ENCODE results near the gene RANBP9. TPM values are rescaled to one million over a fixed set of nuclear protein-coding genes. Genes with fewer than 3 reads are reported as not detected.

The RANBP9 gene
- polyA plus RNA-seq, 1 experiment: 14.4 TPM

DNA sequence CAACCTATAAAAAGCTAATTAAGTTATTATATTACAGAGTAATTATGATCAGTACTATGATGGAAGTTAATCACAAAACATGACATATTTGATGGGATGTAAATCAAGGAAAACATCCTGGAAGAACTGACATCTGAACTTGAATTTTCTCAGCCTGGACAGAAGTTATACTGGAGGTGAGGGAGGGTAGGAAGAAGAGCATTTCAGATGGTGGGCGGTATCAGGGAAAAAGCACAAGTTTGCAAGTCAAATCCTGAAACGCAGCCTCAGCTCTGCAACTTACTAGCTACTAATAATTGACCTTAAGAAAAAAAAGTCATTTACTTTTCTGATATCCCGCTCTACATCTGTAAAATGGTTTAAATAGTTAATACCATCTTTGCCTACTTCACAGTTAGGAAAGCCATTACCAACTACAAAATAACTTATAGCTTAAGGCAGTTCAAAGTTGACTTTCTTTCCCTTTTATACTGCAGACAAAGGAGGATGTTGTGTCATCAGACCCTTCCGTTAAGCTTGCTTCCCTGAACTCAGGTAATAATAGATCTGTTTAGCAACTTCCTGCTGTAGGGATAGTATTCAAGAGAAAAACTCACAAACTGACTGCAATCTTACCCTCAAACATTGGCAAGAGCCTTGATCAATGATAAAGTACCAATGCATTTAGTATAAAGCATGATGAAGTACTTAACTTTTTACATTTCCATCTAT lies 75.5 kb downstream of the RANBP9 start:
- POLR2A ChIA-PET: no interaction called here
- TF ChIP-seq CTCF (IDR thresholded peaks at IDR 0.05; ENCODE audit: insufficient read depth, low read depth, low read length): no peak
- Histone ChIP-seq H3K4me3 (ENCODE audit: low read depth, low read length) (no peak overlapping the region), H3K36me3 (ENCODE audit: control insufficient read depth, insufficient read depth, low read length) (peaks cover 2% of the 10 kb centered on the region), H3K27me3 (ENCODE audit: control insufficient read depth, insufficient read depth, low read length) (no peaks in the 10 kb centered on the region)
- DNase-seq (ENCODE audit: low read depth): no peak
- CTCF ChIA-PET: interaction anchor here (1.5 kb wide), 1 partner anchor 12 kb away, joined by 8 read pairs; no protein-coding TSS in a partner anchor

DNA sequence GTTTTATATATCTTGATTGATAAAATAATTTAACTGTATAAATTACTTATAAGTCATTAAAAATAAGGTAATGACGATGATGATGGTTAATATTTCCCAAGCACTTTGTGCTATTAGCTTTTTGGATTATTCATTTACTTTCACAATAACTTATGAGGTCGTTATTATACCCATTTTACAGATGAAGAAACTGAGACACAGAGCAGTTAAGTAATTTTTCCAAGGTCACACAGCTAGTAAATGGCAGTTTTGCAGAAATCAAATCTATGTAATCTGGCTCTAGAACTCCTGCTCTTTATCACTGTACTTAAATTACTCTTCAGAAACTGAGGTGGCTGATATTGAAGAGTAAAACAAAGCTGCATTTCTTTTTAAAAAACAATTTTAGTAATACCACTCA lies 78.3 kb downstream of the RANBP9 start:
- Histone ChIP-seq H3K36me3 (ENCODE audit: control insufficient read depth, insufficient read depth, low read length) (peaks cover 2% of the 10 kb centered on the region), H3K27me3 (ENCODE audit: control insufficient read depth, insufficient read depth, low read length) (no peaks in the 10 kb centered on the region), H3K4me3 (ENCODE audit: low read depth, low read length) (no peak overlapping the region)
- POLR2A ChIA-PET: no interaction called here
- no peak for TF ChIP-seq CTCF (IDR thresholded peaks at IDR 0.05; ENCODE audit: insufficient read depth, low read depth, low read length)
- CTCF ChIA-PET: interaction anchor here (1.3 to 2.3 kb wide), 3 partner anchors 8 to 24 kb away, joined by 3 to 10 read pairs (median 5); partner anchors contain the start of gene NOL7
- no peak for DNase-seq (ENCODE audit: low read depth)

GRCh38 chr6:13630499-13630898 lies 81.1 kb downstream of the RANBP9 start:
- Histone ChIP-seq H3K36me3 (ENCODE audit: control insufficient read depth, insufficient read depth, low read length) (no peaks in the 10 kb centered on the region; the same call in 1 of the 2 replicates), H3K4me3 (ENCODE audit: low read depth, low read length) (no peak overlapping the region), H3K27me3 (ENCODE audit: control insufficient read depth, insufficient read depth, low read length) (no peaks in the 10 kb centered on the region)
- ChIA-PET CTCF (no interaction called here), POLR2A (no interaction called here)
- no peak for TF ChIP-seq CTCF (IDR thresholded peaks at IDR 0.05; ENCODE audit: insufficient read depth, low read depth, low read length)
- no peak for DNase-seq (ENCODE audit: low read depth)

GRCh38 chr6:13629459-13630116 lies 82.0 kb downstream of the RANBP9 start:
- no peak for DNase-seq (ENCODE audit: low read depth)
- Histone ChIP-seq H3K27me3 (ENCODE audit: control insufficient read depth, insufficient read depth, low read length) (no peaks in the 10 kb centered on the region), H3K36me3 (ENCODE audit: control insufficient read depth, insufficient read depth, low read length) (no peaks in the 10 kb centered on the region; the same call in 1 of the 2 replicates), H3K4me3 (ENCODE audit: low read depth, low read length) (no peak overlapping the region)
- CTCF ChIA-PET: interaction anchor here (0.6 kb wide), 1 partner anchor 718 kb away, joined by 3 read pairs; no protein-coding TSS in a partner anchor
- POLR2A ChIA-PET: no interaction called here
- TF ChIP-seq CTCF (IDR thresholded peaks at IDR 0.05; ENCODE audit: insufficient read depth, low read depth, low read length): no peak

GRCh38 chr6:13624871-13625288 lies 86.8 kb downstream of the RANBP9 start:
- H3K27me3 ChIP-seq (ENCODE audit: control insufficient read depth, insufficient read depth, low read length): no peaks in the 10 kb centered on the region
- ChIA-PET CTCF (interaction anchor here (0.7 to 2.7 kb wide), 10 partner anchors 9 to 402 kb away, joined by 3 to 15 read pairs (median 3); partner anchors contain the start of gene NOL7), POLR2A (no interaction called here)
- TF ChIP-seq CTCF (IDR thresholded peaks at IDR 0.05; ENCODE audit: insufficient read depth, low read depth, low read length): peak; percentile 52
- peaks cover 7% of the 10 kb centered on the region for H3K36me3 ChIP-seq (ENCODE audit: control insufficient read depth, insufficient read depth, low read length)
- no peak for DNase-seq (ENCODE audit: low read depth)
- no peak overlapping the region for H3K4me3 ChIP-seq (ENCODE audit: low read depth, low read length)
